ENCODE measurements around the gene PRKCQ.

The PRKCQ gene

GRCh38 chr10:6423413-6424170 lies 156.5 kb downstream of the PRKCQ start:
- TF ChIP-seq GATA2 (IDR thresholded peaks at IDR 0.05; ENCODE audit: low read depth, low read length) (no peak), GATA3 (IDR thresholded peaks at IDR 0.05; ENCODE audit: low read depth, low read length) (no peak)

DNA sequence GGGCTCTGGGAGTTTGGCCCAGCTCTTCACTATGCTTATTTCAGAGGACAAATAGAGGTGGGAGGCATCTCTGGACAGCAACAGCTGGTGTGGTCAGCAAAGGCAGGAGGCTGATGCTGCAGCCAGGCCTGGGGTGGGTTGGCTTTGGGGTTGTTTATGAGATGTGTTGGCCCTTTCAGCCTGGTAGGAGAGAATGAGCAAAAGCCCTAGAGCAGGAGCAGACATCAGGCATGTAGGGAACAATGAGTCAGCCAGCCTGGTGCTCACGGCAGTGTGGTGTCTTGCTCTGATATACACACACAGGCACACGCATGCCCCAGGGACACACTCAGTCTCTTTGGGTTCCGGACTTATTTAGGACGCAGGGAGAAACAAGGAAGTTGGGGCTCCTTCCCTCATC lies 157.1 kb downstream of the PRKCQ start:
- no peak for TF ChIP-seq GATA3 (IDR thresholded peaks at IDR 0.05; ENCODE audit: low read depth, low read length)
- TF ChIP-seq GATA2 (IDR thresholded peaks at IDR 0.05; ENCODE audit: low read depth, low read length) = no peak

DNA sequence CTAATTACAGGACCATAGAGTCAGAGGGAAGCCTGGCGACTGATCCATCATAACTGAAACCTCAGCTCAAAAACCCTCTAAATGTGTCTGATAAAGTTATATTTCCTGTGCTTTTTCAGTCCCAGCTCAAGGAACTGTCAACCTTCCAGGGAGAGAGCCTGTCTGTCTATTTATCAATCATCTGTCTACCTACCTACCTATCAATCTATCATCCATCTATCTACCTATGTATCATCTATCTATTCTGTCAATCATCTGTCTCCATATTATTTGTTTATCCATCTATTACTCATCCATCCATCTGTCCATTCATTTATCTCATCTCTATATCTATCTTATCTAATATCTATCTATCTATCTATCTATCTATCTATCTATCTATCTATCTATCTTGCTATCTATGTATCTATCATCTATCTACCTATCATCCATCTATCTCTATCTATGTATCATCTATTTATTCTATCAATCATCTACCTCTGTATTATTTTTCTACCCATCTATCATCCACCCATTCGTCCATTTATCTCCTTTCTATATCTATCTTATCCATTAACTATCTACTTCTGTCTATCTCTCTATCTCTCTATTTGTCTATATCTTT lies 161.4 kb downstream of the PRKCQ start:
- TF ChIP-seq GATA3 (IDR thresholded peaks at IDR 0.05; ENCODE audit: low read depth, low read length) (no peak), GATA2 (IDR thresholded peaks at IDR 0.05; ENCODE audit: low read depth, low read length) (no peak)

GRCh38 chr10:6418167-6418566 lies 161.9 kb downstream of the PRKCQ start:
- TF ChIP-seq GATA3 (IDR thresholded peaks at IDR 0.05; ENCODE audit: low read depth, low read length) (no peak), GATA2 (IDR thresholded peaks at IDR 0.05; ENCODE audit: low read depth, low read length) (no peak)

DNA sequence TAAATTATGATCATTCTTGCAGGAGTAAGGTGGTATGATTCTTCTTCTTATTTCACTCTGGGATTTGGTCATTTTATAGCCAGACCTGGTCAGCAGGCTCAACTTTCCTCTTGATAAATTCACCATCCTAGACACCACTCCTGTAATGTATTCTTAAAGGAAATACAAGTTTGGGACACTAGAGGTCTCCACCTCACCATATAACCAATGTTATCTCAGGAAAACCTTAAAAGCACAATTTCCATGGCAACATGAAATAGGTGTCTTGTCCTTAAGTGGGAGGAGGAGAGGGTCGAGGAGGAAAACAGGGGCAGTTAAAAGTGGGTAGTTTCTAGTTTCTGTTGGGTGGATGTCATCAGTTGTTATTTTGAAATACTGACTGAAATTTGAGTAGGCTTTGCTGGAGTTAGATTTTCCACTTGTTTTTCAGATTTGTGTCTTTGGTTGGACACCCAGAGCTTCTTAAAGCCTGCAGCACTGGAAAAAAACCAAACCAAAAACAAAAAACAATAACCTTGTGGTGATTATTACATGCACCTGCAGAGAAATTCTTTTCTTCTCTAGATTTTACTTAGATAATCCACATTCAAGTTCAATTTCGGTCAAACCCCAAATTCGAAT lies 163.1 kb downstream of the PRKCQ start:
- TF ChIP-seq GATA2 (IDR thresholded peaks at IDR 0.05; ENCODE audit: low read depth, low read length) (no peak), GATA3 (IDR thresholded peaks at IDR 0.05; ENCODE audit: low read depth, low read length) (no peak)

DNA sequence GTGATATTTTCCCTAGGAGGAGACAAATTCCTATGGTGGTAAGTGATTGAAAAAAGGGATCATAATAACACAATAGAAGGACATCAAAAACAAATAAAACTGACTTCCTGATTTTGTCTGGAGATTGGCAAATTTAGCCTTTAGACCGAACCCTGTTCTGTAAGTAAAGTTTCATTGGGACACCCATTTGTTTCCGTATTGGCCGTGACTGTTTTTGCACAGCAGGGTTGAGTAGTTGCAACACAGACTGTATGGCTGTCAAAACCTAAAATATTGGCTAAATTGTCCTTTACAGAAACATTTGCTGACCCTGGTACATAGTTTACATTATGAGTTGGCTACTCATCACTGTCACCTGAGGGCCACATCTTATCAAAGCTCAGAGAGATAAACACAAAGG lies 168.6 kb downstream of the PRKCQ start:
- TF ChIP-seq GATA3 (IDR thresholded peaks at IDR 0.05; ENCODE audit: low read depth, low read length) (no peak), GATA2 (IDR thresholded peaks at IDR 0.05; ENCODE audit: low read depth, low read length) (no peak)

GRCh38 chr10:6410830-6411229 lies 169.2 kb downstream of the PRKCQ start:
- TF ChIP-seq GATA2 (IDR thresholded peaks at IDR 0.05; ENCODE audit: low read depth, low read length) (no peak), GATA3 (IDR thresholded peaks at IDR 0.05; ENCODE audit: low read depth, low read length) (no peak)

- no peak for TF ChIP-seq GATA3 (IDR thresholded peaks at IDR 0.05; ENCODE audit: low read depth, low read length)
- no peak for TF ChIP-seq GATA2 (IDR thresholded peaks at IDR 0.05; ENCODE audit: low read depth, low read length)
Measured at GRCh38 chr10:6409971-6410643, 170.0 kb downstream of the PRKCQ start.

DNA sequence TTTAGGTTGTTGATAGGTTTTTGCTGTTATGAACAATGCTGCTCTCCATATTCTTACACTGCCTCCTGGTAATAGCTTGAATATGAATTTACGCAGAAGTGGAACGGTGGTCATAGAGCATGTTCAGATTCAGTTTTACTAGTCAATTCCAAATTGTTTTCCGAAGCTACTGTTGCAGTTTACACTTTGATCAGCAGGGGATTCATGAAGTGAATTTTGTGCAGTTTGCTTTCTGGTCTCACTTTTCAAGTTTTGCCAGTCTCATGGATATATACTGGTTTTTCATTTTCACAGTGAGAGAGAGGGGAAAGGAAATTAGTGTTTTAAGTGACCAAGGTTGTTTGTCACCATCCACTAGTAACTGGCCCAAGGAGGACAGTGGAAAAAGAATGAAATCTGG lies 171.3 kb downstream of the PRKCQ start:
- TF ChIP-seq GATA3 (IDR thresholded peaks at IDR 0.05; ENCODE audit: low read depth, low read length) = no peak

DNA sequence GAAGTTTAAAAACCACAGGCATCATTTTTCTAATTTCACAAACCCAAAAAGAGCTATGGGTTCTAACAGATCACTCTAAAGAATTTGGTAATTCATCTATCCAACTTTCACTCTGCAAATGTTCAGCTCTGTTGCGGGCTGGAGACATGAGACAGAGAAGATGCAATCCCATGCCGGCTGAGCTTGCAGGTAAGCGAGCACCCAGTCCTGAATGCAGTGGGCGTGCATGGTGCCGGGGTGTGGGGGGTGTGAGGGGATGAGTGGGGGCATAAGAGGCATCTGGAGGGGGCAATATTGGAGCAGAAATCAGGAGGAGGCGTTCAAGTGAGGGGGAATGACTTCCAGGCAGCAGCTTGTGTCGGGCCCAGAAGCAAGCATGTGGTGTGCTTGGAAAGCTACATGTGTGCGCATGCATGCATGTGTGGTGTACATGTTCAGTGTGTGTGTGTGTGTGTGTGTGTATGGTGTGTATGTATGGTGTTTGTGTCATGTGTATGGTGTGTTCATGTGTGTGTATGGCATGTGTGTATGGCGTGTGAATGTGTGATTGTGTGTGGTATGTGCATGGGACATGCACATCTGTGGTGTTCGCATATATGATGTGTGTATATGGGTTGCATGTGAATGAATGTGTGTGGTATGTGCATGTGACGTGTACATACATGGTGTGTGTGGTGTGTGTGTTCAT lies 172.9 kb downstream of the PRKCQ start:
- TF ChIP-seq GATA2 (IDR thresholded peaks at IDR 0.05; ENCODE audit: low read depth, low read length) = no peak
- no peak for TF ChIP-seq GATA3 (IDR thresholded peaks at IDR 0.05; ENCODE audit: low read depth, low read length)

- TF ChIP-seq GATA3 (IDR thresholded peaks at IDR 0.05; ENCODE audit: low read depth, low read length) (no peak), GATA2 (IDR thresholded peaks at IDR 0.05; ENCODE audit: low read depth, low read length) (no peak)
Measured at GRCh38 chr10:6406220-6407033, 173.6 kb downstream of the PRKCQ start.

DNA sequence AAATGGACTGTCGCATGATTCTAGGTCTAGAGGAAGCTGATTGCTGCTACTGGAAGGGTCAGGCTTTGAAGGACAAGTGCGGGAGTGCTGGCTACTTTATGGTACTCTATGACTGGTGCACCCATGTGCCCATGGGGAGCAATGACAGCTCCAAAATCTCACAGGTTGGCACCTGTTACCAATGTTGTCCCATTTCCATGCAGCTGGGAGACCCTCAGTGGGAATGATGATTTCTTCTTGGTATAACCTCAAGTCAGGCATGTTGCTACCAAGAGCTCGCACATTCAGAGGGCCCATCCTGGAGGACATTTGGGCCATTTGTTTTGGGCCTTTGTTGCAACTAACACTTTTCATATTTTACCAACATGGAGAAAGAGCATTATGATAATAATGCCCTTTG lies 174.4 kb downstream of the PRKCQ start:
- no peak for TF ChIP-seq GATA2 (IDR thresholded peaks at IDR 0.05; ENCODE audit: low read depth, low read length)
- no peak for TF ChIP-seq GATA3 (IDR thresholded peaks at IDR 0.05; ENCODE audit: low read depth, low read length)

Measured in SH-SY5Y (cell line).